ENCODE results near the gene SRBD1.

DNA sequence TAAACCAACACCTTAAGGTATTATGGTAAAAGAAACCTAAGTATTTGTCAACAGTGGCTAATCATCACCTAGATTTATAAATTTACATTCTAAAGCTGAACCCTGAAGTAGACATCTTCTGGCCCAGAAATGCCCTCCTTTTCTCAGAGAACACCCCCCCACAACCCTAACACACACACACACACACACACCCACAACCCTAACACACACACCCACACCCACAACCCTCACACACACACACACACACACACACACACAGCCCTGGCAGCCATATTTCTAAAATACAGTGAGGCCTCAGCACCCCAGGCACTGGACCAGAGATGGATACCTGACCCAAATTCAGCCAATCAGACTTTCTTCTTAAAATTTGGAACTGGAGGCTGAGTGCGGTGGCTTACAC lies 14.3 kb downstream of the SRBD1 start:
- TF ChIP-seq, protein P1, sequence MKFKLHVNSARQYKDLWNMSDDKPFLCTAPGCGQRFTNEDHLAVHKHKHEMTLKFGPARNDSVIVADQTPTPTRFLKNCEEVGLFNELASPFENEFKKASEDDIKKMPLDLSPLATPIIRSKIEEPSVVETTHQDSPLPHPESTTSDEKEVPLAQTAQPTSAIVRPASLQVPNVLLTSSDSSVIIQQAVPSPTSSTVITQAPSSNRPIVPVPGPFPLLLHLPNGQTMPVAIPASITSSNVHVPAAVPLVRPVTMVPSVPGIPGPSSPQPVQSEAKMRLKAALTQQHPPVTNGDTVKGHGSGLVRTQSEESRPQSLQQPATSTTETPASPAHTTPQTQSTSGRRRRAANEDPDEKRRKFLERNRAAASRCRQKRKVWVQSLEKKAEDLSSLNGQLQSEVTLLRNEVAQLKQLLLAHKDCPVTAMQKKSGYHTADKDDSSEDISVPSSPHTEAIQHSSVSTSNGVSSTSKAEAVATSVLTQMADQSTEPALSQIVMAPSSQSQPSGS (CRISPR knock-in tag; IDR thresholded peaks at IDR 0.05; ENCODE audit: borderline replicate concordance, low read depth), result no peak
- TF ChIP-seq, protein P2, sequence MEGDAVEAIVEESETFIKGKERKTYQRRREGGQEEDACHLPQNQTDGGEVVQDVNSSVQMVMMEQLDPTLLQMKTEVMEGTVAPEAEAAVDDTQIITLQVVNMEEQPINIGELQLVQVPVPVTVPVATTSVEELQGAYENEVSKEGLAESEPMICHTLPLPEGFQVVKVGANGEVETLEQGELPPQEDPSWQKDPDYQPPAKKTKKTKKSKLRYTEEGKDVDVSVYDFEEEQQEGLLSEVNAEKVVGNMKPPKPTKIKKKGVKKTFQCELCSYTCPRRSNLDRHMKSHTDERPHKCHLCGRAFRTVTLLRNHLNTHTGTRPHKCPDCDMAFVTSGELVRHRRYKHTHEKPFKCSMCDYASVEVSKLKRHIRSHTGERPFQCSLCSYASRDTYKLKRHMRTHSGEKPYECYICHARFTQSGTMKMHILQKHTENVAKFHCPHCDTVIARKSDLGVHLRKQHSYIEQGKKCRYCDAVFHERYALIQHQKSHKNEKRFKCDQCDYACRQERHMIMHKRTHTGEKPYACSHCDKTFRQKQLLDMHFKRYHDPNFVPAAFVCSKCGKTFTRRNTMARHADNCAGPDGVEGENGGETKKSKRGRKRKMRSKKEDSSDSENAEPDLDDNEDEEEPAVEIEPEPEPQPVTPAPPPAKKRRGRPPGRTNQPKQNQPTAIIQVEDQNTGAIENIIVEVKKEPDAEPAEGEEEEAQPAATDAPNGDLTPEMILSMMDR (IDR thresholded peaks at IDR 0.05), result no peak
- TF ChIP-seq SP1 (CRISPR knock-in tag; conservative IDR thresholded peaks at IDR 0.05) (no peak), E2F5 (CRISPR knock-in tag; IDR thresholded peaks at IDR 0.05) (no peak), FOXK1 (CRISPR knock-in tag; IDR thresholded peaks at IDR 0.05) (no peak), MAX (CRISPR knock-in tag; IDR thresholded peaks at IDR 0.05) (no peak), MLX (CRISPR knock-in tag; IDR thresholded peaks at IDR 0.05) (no peak), IRF2 (CRISPR knock-in tag; IDR thresholded peaks at IDR 0.05; ENCODE audit: borderline replicate concordance, low read depth) (no peak), ARID4B (CRISPR knock-in tag; IDR thresholded peaks at IDR 0.05; ENCODE audit: borderline replicate concordance) (no peak), NFYB (CRISPR knock-in tag; conservative IDR thresholded peaks at IDR 0.05; ENCODE audit: low read depth) (no peak), ATF3 (CRISPR knock-in tag; conservative IDR thresholded peaks at IDR 0.05) (no peak), NR2C2 (CRISPR knock-in tag; IDR thresholded peaks at IDR 0.05) (no peak)

Measured in WTC11 (cell line).